EH (cell line): Measurements from ENCODE around the gene UTF1.
"Not testable (repeated sequence)": the region's sequence is repeated elsewhere in the genome, so short reads cannot be mapped to it uniquely, and the experiment has no call there.

Source experiments
- DNase-seq: peaks from one replicate; pipeline ENCODE4 v3.0.0-alpha.2; 2015; ENCODE audit warnings: low read depth

Gene UTF1

DNA sequence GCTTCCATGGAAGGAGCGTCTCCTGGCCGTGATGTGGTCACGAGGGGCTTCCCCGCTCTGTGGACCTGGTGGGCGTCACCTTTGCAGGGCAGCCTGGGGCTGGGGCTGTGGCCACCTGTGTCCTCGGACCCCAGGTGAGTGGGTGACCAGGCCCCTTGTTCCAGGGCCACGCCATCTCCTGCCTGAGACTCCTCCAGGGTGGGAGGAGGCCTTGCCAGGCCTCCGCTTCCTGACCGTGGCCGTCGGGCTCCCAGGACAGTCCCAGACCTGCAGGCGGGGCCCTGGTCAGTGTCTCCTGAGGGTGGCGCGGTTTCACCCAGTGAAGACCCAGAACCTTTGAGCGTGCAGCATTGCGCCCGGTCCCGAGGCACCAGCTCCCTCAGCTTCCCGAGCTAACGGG lies 20.4 kb upstream of the UTF1 start:
- DNase-seq: no peak

DNA sequence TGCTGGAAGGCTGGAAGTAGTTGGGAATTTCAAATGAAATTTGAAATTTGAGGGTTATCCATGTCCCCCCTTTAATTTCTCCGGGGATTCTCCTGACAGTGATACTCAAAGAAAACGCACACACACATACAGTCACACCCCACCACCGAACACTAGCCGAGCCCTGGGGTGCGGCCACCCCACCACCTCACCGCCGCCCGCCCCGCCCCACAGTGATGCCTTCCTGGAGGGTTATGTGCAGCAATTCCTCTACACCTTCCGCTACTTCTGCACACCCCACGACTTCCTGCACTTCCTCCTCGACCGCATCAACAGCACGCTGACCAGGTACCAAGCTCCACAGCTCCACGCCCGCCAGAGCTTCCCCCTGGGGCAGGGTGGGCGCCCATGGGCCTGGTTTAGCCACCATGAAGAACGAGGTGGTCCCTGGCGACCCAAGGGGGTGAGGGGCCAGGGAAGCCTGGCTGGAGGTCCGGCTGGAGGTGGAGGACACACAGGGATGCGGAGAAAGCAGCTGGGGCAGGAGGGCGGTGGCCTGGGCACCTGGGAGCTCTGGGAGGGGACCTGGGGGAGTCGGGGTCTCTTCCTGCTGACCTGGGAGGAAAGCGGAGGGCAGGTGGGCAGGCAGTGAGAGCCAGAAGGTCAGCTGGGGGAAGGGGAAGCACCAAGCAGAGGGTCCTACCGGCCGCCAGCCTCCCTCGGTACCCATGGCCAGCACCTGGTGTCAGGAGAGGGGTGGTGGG lies 19.4 kb upstream of the UTF1 start:
- DNase-seq: no peak

DNA sequence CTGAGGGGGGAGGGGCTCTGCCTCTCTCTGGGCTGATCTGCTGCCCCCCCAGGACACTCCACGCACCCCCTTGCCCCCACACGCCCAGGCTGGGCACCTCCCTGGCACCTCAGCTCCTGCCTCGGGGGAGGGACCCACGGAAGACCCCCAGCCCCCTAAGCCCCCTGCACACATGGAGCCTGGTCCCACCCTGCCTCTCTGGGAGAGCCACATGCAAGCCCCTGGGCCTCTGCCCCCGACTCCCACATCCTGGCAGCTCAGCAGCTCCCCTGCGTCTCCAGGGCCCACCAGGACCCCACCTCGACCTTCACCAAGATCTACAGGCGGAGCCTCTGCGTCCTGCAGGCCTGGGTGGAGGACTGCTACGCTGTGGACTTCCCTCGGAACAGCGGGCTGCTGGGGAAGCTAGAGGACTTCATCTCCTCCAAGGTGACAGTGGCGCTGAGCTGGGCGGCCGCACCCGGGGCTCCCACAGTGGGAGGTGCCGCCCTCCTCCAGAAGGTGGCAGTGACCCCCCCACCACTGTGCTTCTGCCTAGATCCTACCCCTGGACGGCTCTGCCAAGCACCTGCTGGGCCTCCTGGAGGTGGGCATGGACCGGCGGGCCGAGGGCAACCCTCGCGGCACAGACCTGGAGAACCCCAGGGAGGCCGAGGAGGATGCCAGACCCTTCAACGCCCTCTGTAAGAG lies 18.7 kb upstream of the UTF1 start:
- no peak for DNase-seq

DNA sequence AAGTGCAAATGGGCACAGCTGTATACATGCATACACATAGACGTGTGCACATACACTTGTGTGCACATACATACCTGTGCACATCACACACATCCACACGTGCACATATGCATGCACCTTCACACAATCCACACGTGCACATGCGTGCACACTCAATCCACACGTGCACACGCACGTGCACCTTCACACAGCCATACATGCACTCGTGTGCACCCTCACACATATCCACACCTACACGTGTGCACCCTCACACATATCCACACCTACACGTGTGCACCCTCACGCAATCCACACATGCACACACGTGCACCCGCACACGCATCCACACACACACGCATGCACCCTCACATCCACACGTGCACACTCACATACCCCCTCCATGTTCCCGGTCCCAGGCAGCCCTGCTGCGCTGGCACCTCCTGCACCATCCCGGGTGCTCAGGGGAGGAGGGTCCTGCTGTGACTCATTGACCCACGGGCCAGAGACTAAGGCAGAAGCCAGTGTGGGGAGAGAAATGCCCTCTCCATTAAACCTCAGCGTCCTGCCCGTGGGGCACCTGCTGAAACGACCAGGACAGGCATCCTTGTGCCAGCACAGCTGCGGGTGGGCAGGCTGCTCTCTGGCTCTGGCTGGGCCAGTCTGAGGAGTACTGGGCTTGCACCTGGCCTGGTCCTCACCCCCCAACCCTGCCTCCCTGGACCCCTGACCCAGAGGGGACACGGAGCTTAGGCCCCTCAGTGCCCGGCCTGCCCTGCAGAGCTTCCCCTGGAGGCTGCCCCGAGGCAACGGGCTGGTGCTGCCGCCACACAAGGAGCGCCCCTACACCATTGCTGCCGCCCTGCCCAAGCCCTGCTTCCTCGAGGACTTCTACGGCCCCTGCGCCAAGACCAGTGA lies 17.8 kb upstream of the UTF1 start:
- no peak for DNase-seq

DNA sequence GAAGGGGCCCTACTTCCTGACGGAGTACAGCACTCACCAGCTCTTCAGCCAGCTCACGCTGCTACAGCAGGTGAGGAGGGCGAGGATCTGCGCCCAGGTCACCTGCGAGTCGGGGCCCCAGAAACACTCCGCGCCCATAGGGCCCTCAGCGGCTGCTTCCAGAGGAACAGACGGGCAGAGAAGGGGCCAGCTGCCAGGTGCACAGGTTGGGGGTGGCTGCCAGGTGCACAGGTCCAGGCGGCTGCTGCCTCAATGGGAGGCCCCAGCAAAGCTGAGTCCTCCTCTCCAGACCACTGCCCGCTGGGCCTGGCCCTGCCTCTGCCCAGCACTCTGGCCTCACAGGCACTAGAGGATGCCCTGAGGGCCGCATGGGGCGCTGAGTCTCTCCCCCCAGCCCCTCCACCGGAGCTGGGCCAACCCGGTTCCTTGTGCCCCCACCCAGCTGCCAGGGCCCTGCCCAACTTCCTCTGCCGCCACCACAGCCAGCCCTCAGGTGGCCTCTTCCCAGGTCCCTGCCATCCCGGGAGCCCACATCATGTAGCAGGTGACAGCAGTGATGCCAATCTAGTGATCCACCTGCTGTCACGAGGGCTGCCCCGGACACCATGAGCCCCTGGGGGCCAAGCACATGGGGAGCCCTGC lies 17.0 kb upstream of the UTF1 start:
- no peak for DNase-seq

DNA sequence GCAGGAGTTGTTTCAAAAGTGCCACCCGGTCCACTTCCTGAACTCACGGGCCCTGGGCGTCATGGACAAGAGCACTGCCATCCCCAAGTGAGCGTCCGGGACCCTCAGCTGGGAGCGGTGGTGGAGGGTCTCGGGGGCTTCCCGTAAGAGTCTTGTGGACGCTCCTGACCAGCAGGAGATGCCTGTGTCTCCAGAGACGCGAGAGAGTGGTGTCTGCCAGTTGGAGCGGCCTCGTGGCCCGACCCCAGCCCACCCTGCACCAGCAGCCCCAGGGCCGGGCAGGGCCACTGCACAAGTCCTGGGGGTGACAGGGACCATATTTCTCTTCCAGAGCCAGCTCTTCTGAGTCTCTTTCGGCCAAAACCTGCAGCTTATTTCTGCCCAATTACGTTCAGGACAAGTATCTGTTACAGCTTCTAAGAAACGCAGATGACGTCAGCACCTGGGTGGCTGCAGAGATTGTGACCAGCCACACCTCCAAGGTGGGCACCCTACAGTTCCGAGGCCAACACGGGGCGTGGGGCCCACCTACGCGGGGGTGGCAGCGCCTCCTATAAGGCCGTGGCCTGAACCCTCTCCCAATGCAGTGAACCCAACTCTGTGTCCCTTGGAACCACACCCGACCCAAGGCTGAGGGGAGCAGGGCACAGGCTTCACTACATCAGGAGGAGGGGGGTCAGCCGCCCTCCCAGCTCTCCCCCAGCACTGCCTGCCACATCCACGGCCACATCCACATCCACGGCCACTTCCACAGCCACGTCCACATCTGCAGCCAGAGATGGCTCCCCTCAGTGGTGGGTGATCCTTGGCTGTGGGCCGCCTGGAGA lies 16.2 kb upstream of the UTF1 start:
- DNase-seq: no peak

DNA sequence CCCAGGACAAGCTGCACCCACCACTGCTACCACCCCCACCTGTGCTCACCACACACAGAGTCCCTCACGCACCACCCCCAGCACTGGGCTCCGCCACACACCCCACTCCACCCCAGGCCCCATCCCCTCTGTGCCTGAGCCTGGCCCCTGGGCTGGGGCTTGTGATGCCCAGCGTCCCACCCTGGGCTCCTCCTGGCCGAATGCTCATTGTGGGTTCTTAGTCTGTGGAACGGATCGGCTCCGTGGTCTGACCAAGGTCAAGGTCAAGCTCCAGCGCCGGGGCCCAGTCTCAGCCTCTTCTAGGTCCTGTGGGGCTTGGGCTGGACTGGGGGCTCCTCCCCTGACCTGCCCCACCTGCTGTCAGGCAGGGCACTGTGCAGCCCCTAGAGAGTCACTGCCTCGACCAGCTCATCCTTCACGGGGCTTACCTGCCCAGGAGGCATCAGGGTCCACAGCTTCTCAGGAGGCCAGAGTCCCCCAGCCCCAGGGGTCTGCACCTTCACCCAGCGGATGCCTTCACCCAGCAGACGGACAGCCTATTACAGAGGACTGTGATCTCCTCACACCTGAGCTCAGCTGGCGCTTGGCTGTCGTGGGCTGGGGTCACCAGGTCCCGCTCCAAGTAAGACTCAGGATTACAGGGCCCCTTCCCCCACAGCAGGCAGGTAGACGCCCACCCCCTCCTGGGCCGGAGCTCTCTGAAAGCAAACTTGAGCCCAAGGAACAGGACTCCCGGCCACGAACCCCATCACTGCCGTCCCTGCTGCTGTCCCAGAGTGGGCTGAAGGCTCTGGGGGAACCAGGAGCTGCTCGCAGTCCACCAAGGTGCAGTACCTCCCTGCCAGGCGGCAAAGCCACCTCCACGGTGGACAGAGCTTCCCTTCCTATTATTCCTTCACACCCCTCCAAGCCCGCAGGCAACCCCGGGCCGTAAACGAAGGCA lies 15.3 kb upstream of the UTF1 start:
- no peak for DNase-seq

DNA sequence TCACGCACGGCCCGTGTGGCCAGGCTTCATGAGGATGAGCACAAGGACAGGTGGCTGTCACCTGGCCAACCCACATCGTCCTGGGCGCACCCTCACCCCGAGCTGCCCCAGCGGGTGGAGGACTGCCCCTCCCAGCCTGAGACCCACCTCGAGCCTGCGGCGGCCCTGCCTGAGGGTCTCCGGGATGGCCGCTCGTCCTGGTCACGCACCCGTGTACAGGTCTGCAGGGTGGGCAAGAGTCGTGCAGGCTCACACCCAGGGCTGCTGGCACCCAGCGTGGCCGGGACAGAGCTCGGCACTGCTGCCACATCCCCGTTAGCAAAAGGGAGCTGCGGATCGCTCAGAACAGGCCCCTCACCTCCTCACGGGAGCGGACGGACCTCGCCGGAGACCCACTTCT lies 14.4 kb upstream of the UTF1 start:
- DNase-seq: no peak

DNA sequence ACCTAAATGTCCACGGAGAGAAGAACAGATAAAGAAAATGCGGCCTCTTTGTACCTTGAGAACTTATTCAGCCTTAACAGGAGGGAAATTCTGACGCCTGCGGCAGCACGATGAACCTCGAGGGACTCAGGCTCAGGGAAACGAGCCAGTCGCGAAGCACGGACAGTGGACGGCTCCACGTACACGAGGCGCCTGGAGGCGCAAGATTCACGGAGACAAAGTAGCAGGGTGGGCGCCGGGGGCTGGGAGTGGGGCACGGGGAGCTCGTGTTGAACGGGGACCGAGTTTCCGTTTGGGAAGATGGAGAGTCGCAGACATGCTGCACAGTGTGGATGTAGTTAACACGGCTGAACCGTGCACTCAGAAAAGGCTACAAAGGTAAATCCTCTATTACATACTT lies 13.2 kb upstream of the UTF1 start:
- DNase-seq: no peak

DNA sequence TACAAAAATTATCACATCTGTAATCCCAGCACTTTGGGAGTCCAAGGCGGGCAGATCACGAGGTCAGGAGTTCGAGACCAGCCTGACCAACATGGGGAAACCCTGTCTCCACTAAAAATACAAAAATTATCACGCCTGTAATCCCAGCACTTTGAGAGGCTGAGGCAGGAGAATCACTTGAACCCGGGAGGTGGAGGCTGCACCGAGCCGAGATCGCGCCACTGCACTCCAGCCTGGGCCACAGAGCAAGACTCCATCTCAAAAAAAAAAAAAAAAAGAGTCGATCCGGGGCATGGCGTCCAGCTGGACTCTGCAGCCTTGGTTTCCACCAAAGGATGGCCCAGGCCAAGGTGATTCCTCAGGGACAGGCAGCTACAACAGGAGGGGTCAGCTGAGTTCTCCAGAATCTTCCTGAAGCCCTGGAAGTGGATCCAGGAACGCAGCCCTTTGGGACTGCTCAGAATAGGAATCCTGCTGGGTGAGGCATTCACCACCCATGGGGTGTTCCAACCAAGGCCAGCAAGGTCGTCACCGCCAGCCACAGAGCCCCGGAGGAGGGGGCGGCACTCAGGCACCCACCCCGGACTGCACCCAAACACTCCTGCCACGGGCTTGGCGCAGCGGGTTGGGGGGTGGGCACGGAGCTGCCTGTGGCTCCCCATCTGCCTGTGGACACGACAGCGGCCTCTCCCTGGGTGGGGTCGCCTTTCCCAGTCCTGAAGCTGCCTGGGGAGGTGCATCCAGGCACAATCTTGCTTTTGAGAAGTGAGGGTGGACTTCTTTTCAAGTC lies 12.0 kb upstream of the UTF1 start:
- DNase-seq: no peak

DNA sequence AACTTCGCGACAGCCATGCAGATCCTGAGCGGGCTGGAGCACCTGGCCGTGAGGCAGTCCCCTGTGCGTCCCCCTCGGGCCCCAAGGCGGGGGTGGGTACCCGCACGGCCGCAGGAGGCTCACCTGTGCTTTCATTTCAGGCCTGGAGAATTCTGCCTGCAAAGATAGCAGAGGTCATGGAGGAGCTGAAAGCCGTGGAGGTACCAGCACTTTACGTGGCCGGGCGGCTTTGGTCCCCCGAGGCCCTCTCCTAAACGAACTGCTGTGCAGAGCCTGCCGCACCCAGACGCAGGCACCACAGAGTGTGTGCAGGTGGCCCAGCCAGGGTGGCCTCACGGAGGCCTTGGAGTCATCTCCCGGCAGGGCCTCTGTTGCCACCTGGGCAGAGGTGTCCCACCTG lies 11.1 kb upstream of the UTF1 start:
- no peak for DNase-seq

DNA sequence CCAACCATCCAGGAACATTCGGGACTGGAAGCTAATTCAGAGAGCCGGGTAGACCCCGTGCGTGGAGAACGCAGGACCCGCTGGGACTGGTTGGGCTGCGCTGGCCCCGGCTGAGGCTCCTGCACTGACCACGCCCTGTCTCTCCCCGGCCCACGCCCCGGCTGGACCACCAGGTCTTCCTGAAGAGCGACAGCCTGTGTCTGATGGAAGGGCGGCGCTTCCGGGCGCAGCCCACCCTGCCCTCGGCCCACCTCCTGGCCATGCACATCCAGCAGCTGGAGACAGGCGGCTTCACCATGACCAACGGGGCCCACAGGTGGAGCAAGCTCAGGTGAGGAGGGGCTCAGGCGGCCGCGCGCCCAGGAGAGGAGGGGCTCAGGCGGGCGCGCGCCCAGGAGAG lies 10.2 kb upstream of the UTF1 start:
- no peak for DNase-seq

DNA sequence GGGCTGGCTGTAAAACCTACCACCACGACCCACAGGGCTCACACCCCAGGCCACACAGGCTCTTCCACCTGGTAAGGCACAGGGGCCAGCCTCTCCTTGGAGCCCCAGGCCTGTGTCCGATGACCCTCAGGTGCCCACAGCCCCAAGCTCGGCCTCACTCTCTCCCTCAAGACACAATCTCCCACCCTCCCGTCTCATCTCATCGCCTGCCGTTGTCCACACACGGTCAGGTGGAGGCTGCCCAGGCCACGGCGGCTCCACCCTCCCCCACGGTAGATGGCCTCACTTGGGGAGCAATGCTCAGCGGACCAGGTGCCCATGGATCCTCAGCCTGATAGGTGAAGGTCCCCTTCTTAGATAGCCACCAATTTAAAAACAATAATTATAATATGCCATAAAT lies 8.7 kb upstream of the UTF1 start:
- no peak for DNase-seq

DNA sequence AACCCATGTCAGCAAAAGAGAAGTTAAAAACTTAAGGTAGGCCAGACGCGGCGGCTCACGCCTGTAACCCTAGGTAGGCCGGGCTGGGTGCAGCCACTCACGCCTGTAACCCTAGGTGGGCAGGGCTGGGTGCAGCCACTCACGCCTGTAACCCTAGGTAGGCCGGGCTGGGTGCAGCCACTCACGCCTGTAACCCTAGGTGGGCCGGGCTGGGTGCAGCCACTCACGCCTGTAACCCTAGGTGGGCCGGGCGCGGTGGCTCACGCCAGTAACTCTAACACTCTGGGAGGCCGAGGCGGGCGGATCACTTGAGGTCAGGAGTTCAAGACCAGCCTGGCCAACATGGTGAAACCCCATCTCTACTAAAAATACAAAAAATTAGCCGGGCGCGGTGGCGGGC lies 8.3 kb upstream of the UTF1 start:
- not testable (repeated sequence) for DNase-seq

DNA sequence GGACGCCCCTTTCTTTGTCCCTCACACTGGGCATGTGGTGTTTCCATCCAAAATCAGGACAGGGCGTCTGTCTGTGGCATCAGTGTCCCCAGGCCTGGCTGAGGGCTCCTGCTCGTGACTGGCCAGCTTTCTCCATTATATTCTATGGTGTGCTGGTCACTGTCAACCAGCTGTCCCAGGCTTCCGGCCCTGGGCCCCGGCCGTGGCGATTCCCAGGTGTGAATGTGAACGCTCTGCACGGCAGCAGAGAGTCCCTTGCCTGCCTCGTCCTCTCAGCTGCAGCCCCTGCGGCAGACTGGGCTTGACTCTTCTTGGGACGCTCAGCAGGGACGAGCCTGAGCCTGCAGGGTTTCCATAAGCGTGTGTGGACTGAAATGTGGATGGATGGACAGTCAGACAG lies 5.9 kb upstream of the UTF1 start:
- no peak for DNase-seq

DNA sequence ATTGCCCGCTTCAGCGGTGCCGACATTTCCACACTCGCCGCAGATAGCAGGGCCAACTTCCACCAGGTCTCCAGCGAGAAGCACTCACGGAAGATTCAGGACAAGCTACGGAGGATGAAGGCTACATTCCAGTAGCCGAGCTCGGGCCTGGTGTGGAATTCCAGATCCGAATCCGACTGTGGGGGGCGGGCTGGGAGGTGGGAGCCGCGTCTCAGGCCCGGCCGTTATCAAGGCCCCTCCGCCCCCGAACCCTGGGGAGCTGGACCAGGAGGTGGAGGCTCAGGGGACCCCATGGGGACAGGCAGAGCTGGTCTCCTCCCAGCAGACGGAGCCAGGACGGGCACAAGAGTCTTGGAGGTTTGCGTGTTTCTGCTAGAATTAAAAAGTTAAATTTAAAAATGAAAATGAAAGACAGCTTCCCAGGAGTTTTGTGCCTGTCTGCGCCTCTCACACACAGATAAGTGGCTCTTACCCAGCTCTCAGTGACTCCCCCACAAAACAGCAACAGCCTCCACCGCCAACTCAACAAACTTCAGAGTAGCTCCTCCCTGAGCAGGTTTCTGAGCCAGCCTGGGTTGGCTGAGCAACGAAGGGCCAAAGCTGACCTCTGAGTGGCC lies 5.2 kb upstream of the UTF1 start:
- no peak for DNase-seq

DNA sequence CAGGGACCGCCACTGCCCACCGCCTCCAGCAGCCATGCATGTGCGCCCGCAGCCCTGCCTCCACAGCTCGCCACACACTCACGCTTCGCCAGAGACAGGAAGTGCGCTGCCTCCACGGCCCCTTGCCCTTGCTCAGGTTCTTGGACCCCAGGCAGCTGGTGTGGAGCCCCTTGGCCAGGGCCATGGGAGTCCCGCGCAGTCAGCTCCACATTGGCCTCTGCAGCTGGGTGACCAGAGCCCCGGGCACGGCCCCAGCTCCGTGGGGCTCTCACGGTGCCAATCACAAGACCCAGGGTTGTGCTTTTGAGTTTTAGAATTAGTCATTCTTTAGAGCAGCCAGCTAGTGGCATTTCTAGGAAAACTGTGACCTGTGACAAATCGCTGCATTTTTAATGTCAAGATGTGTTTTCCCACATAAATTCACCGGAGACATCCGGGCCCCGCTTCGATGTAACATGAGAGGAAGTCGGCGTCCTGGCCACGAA lies 4.3 kb upstream of the UTF1 start:
- no peak for DNase-seq

DNA sequence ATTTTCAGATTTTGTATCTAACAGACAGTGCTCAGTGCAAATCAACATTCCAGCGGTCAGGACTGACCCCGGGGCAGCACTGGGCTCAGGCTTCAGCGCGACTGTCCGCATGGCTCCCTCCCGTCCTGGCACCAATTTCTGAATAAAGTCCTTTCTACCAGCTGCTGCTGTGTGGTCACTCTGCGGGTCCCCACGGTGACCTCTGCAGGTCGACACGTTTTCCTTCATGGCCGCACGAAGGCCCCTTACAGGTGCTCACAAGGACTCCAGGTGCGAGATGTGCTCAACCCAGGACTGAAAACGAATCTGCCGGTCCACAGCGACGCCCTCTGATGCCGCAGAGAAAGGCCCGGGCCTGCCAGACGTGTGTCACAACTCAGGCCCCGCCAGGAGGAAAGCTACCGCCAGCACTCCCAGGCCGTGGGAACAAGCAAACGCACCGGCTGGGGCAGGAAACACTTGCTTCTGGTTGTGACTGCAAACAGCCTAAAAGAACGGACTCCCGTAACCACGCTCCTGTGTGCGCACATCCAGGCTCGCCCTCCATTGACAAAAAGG lies 3.7 kb upstream of the UTF1 start:
- no peak for DNase-seq

DNA sequence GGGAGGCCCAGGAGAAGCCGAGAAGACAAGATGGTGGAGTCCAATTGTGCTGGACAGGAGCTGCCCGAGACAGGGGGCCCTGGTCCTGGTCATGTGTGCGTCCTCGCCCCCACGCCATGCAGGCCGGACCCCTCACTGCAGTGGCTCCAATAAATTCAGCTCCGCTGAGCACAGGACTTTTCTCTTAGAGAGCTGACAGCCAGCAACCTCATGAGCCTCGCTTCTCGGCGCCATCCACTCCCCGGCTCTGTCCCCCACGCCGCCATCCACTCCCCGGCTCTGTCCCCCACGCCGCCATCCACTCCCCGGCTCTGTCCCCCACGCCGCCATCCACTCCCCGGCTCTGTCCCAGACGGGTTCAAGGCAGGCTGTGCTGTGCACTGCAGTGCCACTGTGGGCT lies 2.8 kb upstream of the UTF1 start:
- no peak for DNase-seq
